HFFc6 (cell line): Measurements from ENCODE around the gene GDF15. TPM values are rescaled to one million over a fixed set of nuclear protein-coding genes. Genes with fewer than 3 reads are reported as not detected.
"Not testable (repeated sequence)": the region's sequence is repeated elsewhere in the genome, so short reads cannot be mapped to it uniquely, and the experiment has no call there.

Experiments
- DNase-seq: peaks from one replicate; pipeline ENCODE4 v3.0.0-alpha.2; 2018
- H3K27ac Mint-ChIP-seq: 2 replicates; pipeline ENCODE4 v1.8.0; 2020; ENCODE audit warnings: mild to moderate bottlenecking, mixed read lengths
- H3K27me3 Mint-ChIP-seq: 2 replicates; pipeline ENCODE4 v1.8.0; 2021; ENCODE audit warnings: mild to moderate bottlenecking, moderate library complexity, mixed read lengths; ENCODE audit not compliant: insufficient read depth
- H3K36me3 Mint-ChIP-seq: 2 replicates; pipeline ENCODE4 v1.8.0; 2021; ENCODE audit warnings: low read depth, mixed read lengths
- H3K4me1 Mint-ChIP-seq: 2 replicates; pipeline ENCODE4 v1.8.0; 2020; ENCODE audit warnings: low read depth, mixed read lengths
- H3K4me3 Mint-ChIP-seq: 2 replicates; pipeline ENCODE4 v1.8.0; 2020; ENCODE audit warnings: mild to moderate bottlenecking, moderate library complexity, mixed read lengths
- H3K9me3 Mint-ChIP-seq: 2 replicates; pipeline ENCODE4 v1.8.0; 2020; ENCODE audit warnings: mild to moderate bottlenecking, mixed read lengths
- CTCF ChIP-seq: fragments of 200-600 bp; sonication (generic); IDR thresholded peaks from 2 replicates; pipeline ENCODE4 v1.5.0; 2021; ENCODE audit warnings: antibody characterized with exemption, mild to moderate bottlenecking
- total RNA-seq, 6 experiments: library from RNA; stranded (reverse); fragmentation: NEBNext Ultra II Directional; extraction: Animal tissue kit (Norgen Biotek cat#: 25700); gene quantifications; 2 replicates in 1 of 6; 3 replicates in 5 of 6; pipeline ENCODE4 v1.2.3, GENCODE V29; 2021

The GDF15 gene
- total RNA-seq, 6 experiments from 2014 or later, result 21.3 to 36.9 (median 24.9) TPM

- Mint-ChIP-seq H3K27me3 (peaks cover 3% of the 10 kb centered on the region), H3K4me3 (peak overlapping the region; percentile 57; the same call in 1 of the 2 replicates), H3K36me3 (no peaks in the 10 kb centered on the region), H3K27ac (peak overlapping the region; percentile 85), H3K9me3 (no peaks in the 10 kb centered on the region), H3K4me1 (peaks cover 31% of the 10 kb centered on the region)
- TF ChIP-seq CTCF, result no peak
- peak; percentile 88 for DNase-seq
These were observed 5.9 kb upstream of the GDF15 start for GRCh38 chr19:18379803-18380747.

DNA sequence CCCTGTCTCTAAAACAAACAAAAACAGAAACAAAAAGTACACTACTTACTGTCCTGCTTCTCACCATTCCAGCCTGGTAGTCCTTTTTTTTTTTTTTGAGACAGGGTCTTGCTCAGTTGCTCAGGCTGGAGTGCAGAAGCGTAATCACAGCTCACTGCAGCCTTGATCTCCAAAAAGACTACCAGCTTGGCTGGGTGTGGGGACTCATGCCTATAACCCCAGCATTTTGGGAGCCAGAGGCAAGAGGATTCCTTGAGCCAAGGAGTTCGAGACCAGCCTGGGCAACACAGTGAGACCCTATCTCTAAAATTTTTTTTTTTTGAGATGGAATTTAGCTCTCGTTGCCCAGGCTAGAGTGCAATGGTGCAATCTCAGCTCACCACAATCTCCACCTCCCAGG, 5.1 kb upstream of the GDF15 start:
- Mint-ChIP-seq H3K4me1 (peaks cover 37% of the 10 kb centered on the region), H3K27me3 (peaks cover 3% of the 10 kb centered on the region), H3K27ac (peak overlapping the region; percentile 85)

GRCh38 chr19:18383622-18384021, 2.3 kb upstream of the GDF15 start:
- not testable (repeated sequence) for H3K4me3 Mint-ChIP-seq, H3K27ac Mint-ChIP-seq, H3K36me3 Mint-ChIP-seq, H3K27me3 Mint-ChIP-seq, H3K9me3 Mint-ChIP-seq, DNase-seq
- peaks cover 35% of the 10 kb centered on the region for H3K4me1 Mint-ChIP-seq

More for the DNA sequence above, 5.1 kb upstream of the GDF15 start:
- Mint-ChIP-seq H3K36me3 (no peaks in the 10 kb centered on the region), H3K4me3 (no peak overlapping the region), H3K9me3 (no peaks in the 10 kb centered on the region)
- DNase-seq, result no peak
- TF ChIP-seq CTCF, result no peak

DNA sequence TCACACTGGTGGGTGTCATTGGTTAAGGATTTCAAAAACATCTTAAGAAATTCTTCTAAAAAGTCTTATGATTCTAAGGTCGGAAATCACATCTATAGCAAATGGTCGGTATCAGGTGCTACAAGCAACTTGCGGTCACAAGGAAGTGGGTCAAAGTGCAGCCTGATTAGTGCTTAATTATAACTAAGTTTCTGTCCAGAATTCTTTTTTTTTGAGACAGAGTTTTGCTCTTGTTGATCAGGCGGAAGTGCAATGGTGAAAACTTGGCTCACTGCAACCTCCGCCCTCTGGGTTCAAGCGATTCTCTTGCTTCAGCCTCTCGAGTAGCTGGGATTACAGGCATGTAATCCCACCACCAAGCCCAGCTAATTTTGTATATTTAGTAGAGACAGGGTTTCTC, 1.2 kb upstream of the GDF15 start:
- H3K27ac Mint-ChIP-seq, result no peak overlapping the region
- TF ChIP-seq CTCF, result no peak
- no peak for DNase-seq
- H3K9me3 Mint-ChIP-seq, result no peaks in the 10 kb centered on the region
- H3K36me3 Mint-ChIP-seq, result peaks cover 8% of the 10 kb centered on the region; the same call in 1 of the 2 replicates
- H3K27me3 Mint-ChIP-seq, result peaks cover 3% of the 10 kb centered on the region
- H3K4me3 Mint-ChIP-seq, result no peak overlapping the region
- H3K4me1 Mint-ChIP-seq, result peaks cover 28% of the 10 kb centered on the region

- Mint-ChIP-seq H3K27ac (peak overlapping the region; percentile 72), H3K4me3 (0 out of 2 replicates have a peak overlapping the region, but pooled peaks have one; percentile 91)
- no peak for TF ChIP-seq CTCF
These were observed 641 bp upstream of the GDF15 start for GRCh38 chr19:18385359-18385674.

More at GRCh38 chr19:18385359-18385674, 641 bp upstream of the GDF15 start:
- no peak for DNase-seq
- H3K27me3 Mint-ChIP-seq, result peaks cover 3% of the 10 kb centered on the region
- H3K36me3 Mint-ChIP-seq, result peaks cover 9% of the 10 kb centered on the region; the same call in 1 of the 2 replicates
- H3K9me3 Mint-ChIP-seq, result no peaks in the 10 kb centered on the region
- H3K4me1 Mint-ChIP-seq, result peaks cover 23% of the 10 kb centered on the region
